ENCODE measurements around the gene TMEM187.

- TF ChIP-seq, protein P1, sequence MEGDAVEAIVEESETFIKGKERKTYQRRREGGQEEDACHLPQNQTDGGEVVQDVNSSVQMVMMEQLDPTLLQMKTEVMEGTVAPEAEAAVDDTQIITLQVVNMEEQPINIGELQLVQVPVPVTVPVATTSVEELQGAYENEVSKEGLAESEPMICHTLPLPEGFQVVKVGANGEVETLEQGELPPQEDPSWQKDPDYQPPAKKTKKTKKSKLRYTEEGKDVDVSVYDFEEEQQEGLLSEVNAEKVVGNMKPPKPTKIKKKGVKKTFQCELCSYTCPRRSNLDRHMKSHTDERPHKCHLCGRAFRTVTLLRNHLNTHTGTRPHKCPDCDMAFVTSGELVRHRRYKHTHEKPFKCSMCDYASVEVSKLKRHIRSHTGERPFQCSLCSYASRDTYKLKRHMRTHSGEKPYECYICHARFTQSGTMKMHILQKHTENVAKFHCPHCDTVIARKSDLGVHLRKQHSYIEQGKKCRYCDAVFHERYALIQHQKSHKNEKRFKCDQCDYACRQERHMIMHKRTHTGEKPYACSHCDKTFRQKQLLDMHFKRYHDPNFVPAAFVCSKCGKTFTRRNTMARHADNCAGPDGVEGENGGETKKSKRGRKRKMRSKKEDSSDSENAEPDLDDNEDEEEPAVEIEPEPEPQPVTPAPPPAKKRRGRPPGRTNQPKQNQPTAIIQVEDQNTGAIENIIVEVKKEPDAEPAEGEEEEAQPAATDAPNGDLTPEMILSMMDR (IDR thresholded peaks at IDR 0.05), result no peak
- no peak for TF ChIP-seq EZH2 (IDR thresholded peaks at IDR 0.05; ENCODE audit: borderline replicate concordance, insufficient read depth, low read depth, low read length, poor library complexity, severe bottlenecking)
Measured at GRCh38 chrX:154027986-154028385, 55.4 kb downstream of the TMEM187 start.
